HepG2 (cell line): ENCODE measurements around the gene SLX1A.
"Not testable (repeated sequence)": the region's sequence is repeated elsewhere in the genome, so short reads cannot be mapped to it uniquely, and the experiment has no call there.

Experiments used
- GMEB1 ChIP-seq: sonication (generic); formaldehyde crosslinking; IDR thresholded peaks from 2 replicates; pipeline ENCODE4 v1.5.1; 2020; ENCODE audit warnings: missing genetic modification reagents, mild to moderate bottlenecking, borderline replicate concordance
- USF2 ChIP-seq, 2 experiments: sonication (generic) in 1 of 2; formaldehyde crosslinking in 1 of 2; IDR thresholded peaks; 2 replicates each; pipeline versions ENCODE4 v1.5.1 to v1.6.1; 2011 to 2020; ENCODE audit warnings: borderline replicate concordance in 1 of 2, low read depth in 1 of 2, low read length in 1 of 2, mild to moderate bottlenecking in 1 of 2, missing genetic modification reagents in 1 of 2, moderate library complexity in 1 of 2

- not testable (repeated sequence) for TF ChIP-seq GMEB1 (CRISPR knock-in tag); USF2 (IDR thresholded peaks at IDR 0.05; ENCODE audit: low read depth, low read length); USF2 (CRISPR knock-in tag; IDR thresholded peaks at IDR 0.05; ENCODE audit: borderline replicate concordance)
Observed at GRCh38 chr16:30211414-30211813, 17.7 kb downstream of the SLX1A start.
